Hepatocyte (in vitro differentiated cells): ENCODE results near the gene TTC7B. TPM values are rescaled to one million over a fixed set of nuclear protein-coding genes. Genes with fewer than 3 reads are reported as not detected.
"Not testable (repeated sequence)": the region's sequence is repeated elsewhere in the genome, so short reads cannot be mapped to it uniquely, and the experiment has no call there.

ENCODE experiments used
- DNase-seq: peaks from one replicate; pipeline ENCODE4 v3.0.0-alpha.2; 2016; ENCODE audit warnings: low spot score
- H2AFZ ChIP-seq: fragments of 200-600 bp; sonication (generic); 2 replicates; pipeline ENCODE4 v1.6.0; 2016; ENCODE audit warnings: antibody characterized with exemption, mild to moderate bottlenecking
- H3K27ac ChIP-seq: fragments of 200-600 bp; sonication (generic); 2 replicates; pipeline ENCODE4 v1.5.1; 2016; ENCODE audit warnings: mild to moderate bottlenecking
- H3K27me3 ChIP-seq: fragments of 200-600 bp; sonication (generic); 2 replicates; pipeline ENCODE4 v1.6.1; 2016
- H3K36me3 ChIP-seq: fragments of 200-600 bp; sonication (generic); replicated peaks from 2 replicates; pipeline ENCODE4 v1.5.1; 2016; ENCODE audit warnings: low read depth; ENCODE audit not compliant: insufficient read depth
- H3K4me1 ChIP-seq: fragments of 200-600 bp; sonication (generic); 2 replicates; pipeline ENCODE4 v1.5.1; 2016; ENCODE audit warnings: mild to moderate bottlenecking, moderate library complexity; ENCODE audit not compliant: insufficient read depth
- H3K4me2 ChIP-seq: fragments of 200-600 bp; sonication (generic); 2 replicates; pipeline ENCODE4 v1.6.0; 2016
- H3K4me3 ChIP-seq: fragments of 200-600 bp; sonication (generic); 2 replicates; pipeline ENCODE4 v1.5.1; 2016; ENCODE audit warnings: mild to moderate bottlenecking
- H3K79me2 ChIP-seq: fragments of 200-600 bp; sonication (generic); 2 replicates; pipeline ENCODE4 v1.6.0; 2017; ENCODE audit warnings: mild to moderate bottlenecking
- H3K9me2 ChIP-seq: fragments of 200-600 bp; sonication (generic); replicated peaks from 2 replicates; pipeline ENCODE4 v1.6.0; 2017; ENCODE audit warnings: mild to moderate bottlenecking; ENCODE audit not compliant: insufficient read depth
- H3K9me3 ChIP-seq: fragments of 200-600 bp; sonication (generic); 2 replicates; pipeline ENCODE4 v1.5.1; 2016; ENCODE audit warnings: low read depth, mild to moderate bottlenecking
- H4K20me1 ChIP-seq: fragments of 200-600 bp; sonication (generic); 2 replicates; pipeline ENCODE4 v1.6.0; 2016; ENCODE audit warnings: mild to moderate bottlenecking; ENCODE audit not compliant: insufficient read depth, poor library complexity, severe bottlenecking
- CTCF ChIP-seq: fragments of 200-600 bp; sonication (generic); IDR thresholded peaks from 2 replicates; pipeline ENCODE4 v1.5.1; 2016; ENCODE audit warnings: antibody characterized with exemption, mild to moderate bottlenecking; ENCODE audit not compliant: poor library complexity
- EZH2 ChIP-seq: fragments of 200-600 bp; sonication (generic); IDR thresholded peaks from 2 replicates; pipeline ENCODE4 v1.6.1; 2016; ENCODE audit warnings: antibody characterized with exemption, mild to moderate bottlenecking, borderline replicate concordance
- EZH2phosphoT487 ChIP-seq: fragments of 200-600 bp; sonication (generic); IDR thresholded peaks from one replicate; pipeline ENCODE4 v1.6.1; 2018; ENCODE audit warnings: antibody characterized with exemption, mild to moderate bottlenecking, low read depth, moderate library complexity; ENCODE audit not compliant: unreplicated experiment, severe bottlenecking
- WGBS: methylation state at CpG from one replicate; pipeline ENCODE4 v1.1.6; 2016; ENCODE audit warnings: low lambda C conversion rate; ENCODE audit errors: missing lambda C conversion rate; 5-methylcytosine and 5-hydroxymethylcytosine counted together
- polyA plus RNA-seq: library from polyadenylated mRNA; unstranded; fragments of >200 nt; fragmentation: Nextera tagmentation; extraction: Ambion mirVana; gene quantifications from 2 replicates; pipeline ENCODE4 v1.2.1, GENCODE V29; 2016
- total RNA-seq: library from RNA; depleted of rRNA; stranded (reverse); fragments of >200 nt; gene quantifications from 2 replicates; pipeline ENCODE4 v1.2.3, GENCODE V29; 2014

TTC7B gene
- total and polyA plus RNA-seq, 2 experiments from 2014 or later, result 10.7 to 25.5 TPM

GRCh38 chr14:90828642-90829487, 12.6 kb upstream of the TTC7B start:
- no peaks in the 10 kb centered on the region for H3K79me2 ChIP-seq
- no peaks in the 10 kb centered on the region for H3K9me3 ChIP-seq
- H3K4me1 ChIP-seq, result no peaks in the 10 kb centered on the region
- H4K20me1 ChIP-seq, result no peaks in the 10 kb centered on the region
- TF ChIP-seq EZH2 (no peak), EZH2phosphoT487 (no peak), CTCF (no peak)
- no peak for DNase-seq
- H3K27ac ChIP-seq, result no peak overlapping the region
- no peaks in the 10 kb centered on the region for H3K27me3 ChIP-seq
- WGBS, result 93% methylated on average over 17 of the region's 17 CpGs
- peak overlapping the region; percentile 80 for H3K4me2 ChIP-seq
- H3K36me3 ChIP-seq, result no peaks in the 10 kb centered on the region
- H3K9me2 ChIP-seq, result no peaks in the 10 kb centered on the region
- H3K4me3 ChIP-seq, result peak overlapping the region; percentile 6
- peak overlapping the region; percentile 93 for H2AFZ ChIP-seq

- Histone ChIP-seq H3K36me3 (no peaks in the 10 kb centered on the region), H3K9me3 (no peaks in the 10 kb centered on the region), H3K4me1 (no peaks in the 10 kb centered on the region), H4K20me1 (no peaks in the 10 kb centered on the region), H3K9me2 (no peaks in the 10 kb centered on the region), H3K4me2 (peak overlapping the region; percentile 80), H2AFZ (peak overlapping the region; percentile 93), H3K27me3 (no peaks in the 10 kb centered on the region), H3K4me3 (peak overlapping the region; percentile 9), H3K27ac (no peak overlapping the region), H3K79me2 (no peaks in the 10 kb centered on the region)
- TF ChIP-seq CTCF (no peak), EZH2 (no peak), EZH2phosphoT487 (no peak)
- 8% methylated on average over 36 of the region's 42 CpGs for WGBS
- DNase-seq, result peak; percentile 92
Observed at GRCh38 chr14:90827919-90828610, 11.8 kb upstream of the TTC7B start.

- H3K27ac ChIP-seq, H3K4me2 ChIP-seq, H3K9me3 ChIP-seq, H3K27me3 ChIP-seq, H3K9me2 ChIP-seq, H3K4me3 ChIP-seq, H4K20me1 ChIP-seq, H3K79me2 ChIP-seq, DNase-seq, H2AFZ ChIP-seq, H3K36me3 ChIP-seq, H3K4me1 ChIP-seq: not testable (repeated sequence)
- WGBS, result 78% methylated on average over 4 of the region's 4 CpGs
Observed at GRCh38 chr14:90823542-90823941, 7.3 kb upstream of the TTC7B start.

GRCh38 chr14:90820958-90821357, 4.7 kb upstream of the TTC7B start:
- TF ChIP-seq CTCF (no peak), EZH2 (no peak), EZH2phosphoT487 (no peak)
- Histone ChIP-seq H4K20me1 (no peaks in the 10 kb centered on the region), H3K4me3 (no peak overlapping the region), H2AFZ (no peak overlapping the region), H3K27ac (no peak overlapping the region), H3K79me2 (no peaks in the 10 kb centered on the region), H3K4me1 (no peaks in the 10 kb centered on the region), H3K27me3 (no peaks in the 10 kb centered on the region), H3K9me2 (no peaks in the 10 kb centered on the region), H3K36me3 (no peaks in the 10 kb centered on the region), H3K9me3 (no peaks in the 10 kb centered on the region), H3K4me2 (no peak overlapping the region)
- DNase-seq, result no peak
- 71% methylated on average over 10 of the region's 11 CpGs for WGBS
